Caco-2 (cell line): ENCODE data around the gene RPL6. TPM values are rescaled to one million over a fixed set of nuclear protein-coding genes. Genes with fewer than 3 reads are reported as not detected.
"Not testable (repeated sequence)": the region's sequence is repeated elsewhere in the genome, so short reads cannot be mapped to it uniquely, and the experiment has no call there.

Experiments used
- BruUV-seq: library from RNA; stranded (reverse); fragments of 400-500 nt; replicated peaks from 2 replicates; lab custom pipeline; 2021; lab: Mats Ljungman, UMichigan
- CTCF ChIA-PET: fragments of 300-600 bp; sonication (Branson Sonifier 250); formaldehyde crosslinking; loops from one replicate; lab custom pipeline; 2022; ENCODE audit warnings: antibody characterized with exemption; lab: Charles Lee
- POLR2A ChIA-PET: fragments of 300-600 bp; sonication (Branson Sonifier 250); formaldehyde crosslinking; loops from one replicate; lab custom pipeline; 2022; ENCODE audit warnings: antibody characterized with exemption; lab: Charles Lee
- DNase-seq, 2 experiments: peaks; one replicate each; pipeline versions ENCODE4 v3.0.0 to v3.0.0-alpha.2; 2020 to 2022
- H3K27me3 ChIP-seq: replicated peaks from 2 replicates; pipeline ENCODE4 v1.6.0; 2011; ENCODE audit warnings: low read length; ENCODE audit not compliant: control insufficient read depth, insufficient read depth
- H3K36me3 ChIP-seq: 2 replicates; pipeline ENCODE4 v1.5.1; 2011; ENCODE audit warnings: low read length; ENCODE audit not compliant: control insufficient read depth, insufficient read depth
- H3K4me1 ChIP-seq: fragments of 250-450 bp; sonication (Bioruptor Pico); 2 replicates; pipeline ENCODE4 v1.5.1; 2020; ENCODE audit warnings: mild to moderate bottlenecking
- H3K4me3 ChIP-seq: 2 replicates; pipeline ENCODE4 v1.5.1; 2011; ENCODE audit warnings: low read depth, mild to moderate bottlenecking, control low read depth, low read length
- H3K9me3 ChIP-seq: fragments of 250-450 bp; sonication (Bioruptor Pico); 2 replicates; pipeline ENCODE4 v1.5.1; 2020; ENCODE audit warnings: mild to moderate bottlenecking, moderate library complexity
- H3K27ac Mint-ChIP-seq: one replicate; pipeline ENCODE4 v1.8.0; 2022; ENCODE audit warnings: mixed read lengths; ENCODE audit not compliant: unreplicated experiment
- H3K27me3 Mint-ChIP-seq: one replicate; pipeline ENCODE4 v1.8.0; 2022; ENCODE audit warnings: mixed read lengths; ENCODE audit not compliant: insufficient read depth, unreplicated experiment
- H3K36me3 Mint-ChIP-seq: one replicate; pipeline ENCODE4 v1.8.0; 2022; ENCODE audit warnings: mild to moderate bottlenecking, mixed read lengths; ENCODE audit not compliant: insufficient read depth, unreplicated experiment
- H3K4me1 Mint-ChIP-seq: one replicate; pipeline ENCODE4 v1.8.0; 2022; ENCODE audit warnings: low read depth, mixed read lengths; ENCODE audit not compliant: unreplicated experiment
- H3K4me3 Mint-ChIP-seq: one replicate; pipeline ENCODE4 v1.8.0; 2022; ENCODE audit warnings: mild to moderate bottlenecking, moderate library complexity, mixed read lengths; ENCODE audit not compliant: unreplicated experiment
- H3K9me3 Mint-ChIP-seq: one replicate; pipeline ENCODE4 v1.8.0; 2022; ENCODE audit warnings: mixed read lengths; ENCODE audit not compliant: unreplicated experiment
- CTCF ChIP-seq, 2 experiments: fragments of 200-600 bp in 1 of 2; IDR thresholded peaks; 1 replicate in 1 of 2; 2 replicates in 1 of 2; pipeline versions ENCODE4 v1.5.1 to v1.8.0; 2011 to 2022; ENCODE audit warnings: antibody characterized with exemption in 1 of 2, control low read depth in 1 of 2, inconsistent platforms in 1 of 2, low read depth in 1 of 2, low read length in 1 of 2, mild to moderate bottlenecking in 1 of 2, moderate library complexity in 1 of 2; ENCODE audit not compliant: insufficient read depth in 1 of 2, severe bottlenecking in 1 of 2, unreplicated experiment in 1 of 2
- intact Hi-C: fragments of 100-400 bp; cut with micrococcal nuclease; formaldehyde crosslinking; loops from one replicate; pipeline ENCODE4 v1.10.0; 2022; ENCODE audit not compliant: unreplicated experiment
- total RNA-seq: library from RNA; stranded (reverse); gene quantifications from 2 replicates; pipeline ENCODE4 v1.2.3, GENCODE V29; 2022

Gene RPL6
- total RNA-seq, 1 experiment from 2014 or later, result 1,460 TPM

GRCh38 chr12:112393328-112393727 lies 16.1 kb downstream of the RPL6 start:
- TF ChIP-seq CTCF (IDR thresholded peaks at IDR 0.05; ENCODE audit: insufficient read depth in 1 of 2, low read depth in 1 of 2, low read length in 1 of 2, severe bottlenecking in 1 of 2, unreplicated experiment in 1 of 2), result no peak
- DNase-seq, result no peak
- Histone ChIP-seq H3K27me3 (no peaks in the 10 kb centered on the region), H3K4me3 (no peak overlapping the region), H3K4me1 (no peaks in the 10 kb centered on the region), H3K36me3 (no peaks in the 10 kb centered on the region), H3K9me3 (no peaks in the 10 kb centered on the region)
- intact Hi-C loops, result no loop called here
- no peak overlapping the region for H3K27ac Mint-ChIP-seq
- ChIA-PET CTCF (no interaction called here), POLR2A (no interaction called here)
- no peaks in the 10 kb centered on the region for H3K4me1 Mint-ChIP-seq
- no TSS peak for BruUV-seq
- no peak overlapping the region for H3K4me3 Mint-ChIP-seq
- no peaks in the 10 kb centered on the region for H3K9me3 Mint-ChIP-seq
- no peaks in the 10 kb centered on the region for H3K27me3 Mint-ChIP-seq
- H3K36me3 Mint-ChIP-seq, result no peaks in the 10 kb centered on the region

GRCh38 chr12:112389922-112390654 lies 19.3 kb downstream of the RPL6 start:
- BruUV-seq, H3K4me3 ChIP-seq, H3K9me3 ChIP-seq, H3K4me1 ChIP-seq, H3K36me3 Mint-ChIP-seq, H3K27me3 ChIP-seq, POLR2A ChIA-PET, CTCF ChIA-PET, DNase-seq, H3K4me1 Mint-ChIP-seq, H3K27me3 Mint-ChIP-seq, H3K36me3 ChIP-seq, H3K27ac Mint-ChIP-seq, H3K9me3 Mint-ChIP-seq, H3K4me3 Mint-ChIP-seq: not testable (repeated sequence)
- intact Hi-C loops, result loop anchor here (10.0 kb wide), 2 partner anchors 95 to 265 kb away; partner anchors contain the start of gene TRAFD1

- no peaks in the 10 kb centered on the region for H3K36me3 Mint-ChIP-seq
- no peak overlapping the region for H3K4me3 ChIP-seq
- intact Hi-C loops, result loop anchor here (10.0 kb wide), 2 partner anchors 94 to 264 kb away; partner anchors contain the start of gene TRAFD1
- no peaks in the 10 kb centered on the region for H3K9me3 Mint-ChIP-seq
- no peaks in the 10 kb centered on the region for H3K4me1 Mint-ChIP-seq
- H3K4me1 ChIP-seq, result no peaks in the 10 kb centered on the region
- DNase-seq, result no peak
- H3K9me3 ChIP-seq, result no peaks in the 10 kb centered on the region
- H3K27me3 Mint-ChIP-seq, result no peaks in the 10 kb centered on the region
- no TSS peak for BruUV-seq
- H3K27ac Mint-ChIP-seq, result no peak overlapping the region
- no peaks in the 10 kb centered on the region for H3K36me3 ChIP-seq
- no peak overlapping the region for H3K4me3 Mint-ChIP-seq
- ChIA-PET CTCF (no interaction called here), POLR2A (no interaction called here)
- no peaks in the 10 kb centered on the region for H3K27me3 ChIP-seq
- no peak for TF ChIP-seq CTCF (IDR thresholded peaks at IDR 0.05; ENCODE audit: insufficient read depth in 1 of 2, low read depth in 1 of 2, low read length in 1 of 2, severe bottlenecking in 1 of 2, unreplicated experiment in 1 of 2)
Observed at GRCh38 chr12:112389228-112389627, 20.2 kb downstream of the RPL6 start.
